Measurements from ENCODE around the gene ARL6IP6. TPM values are rescaled to one million over a fixed set of nuclear protein-coding genes. Genes with fewer than 3 reads are reported as not detected.
A peak's percentile ranks its signal among the peaks of the same experiment; 100 is the strongest.

The ARL6IP6 gene
- total RNA-seq, 2 donors from 2014 or later: 45.7 to 55.2 TPM

DNA sequence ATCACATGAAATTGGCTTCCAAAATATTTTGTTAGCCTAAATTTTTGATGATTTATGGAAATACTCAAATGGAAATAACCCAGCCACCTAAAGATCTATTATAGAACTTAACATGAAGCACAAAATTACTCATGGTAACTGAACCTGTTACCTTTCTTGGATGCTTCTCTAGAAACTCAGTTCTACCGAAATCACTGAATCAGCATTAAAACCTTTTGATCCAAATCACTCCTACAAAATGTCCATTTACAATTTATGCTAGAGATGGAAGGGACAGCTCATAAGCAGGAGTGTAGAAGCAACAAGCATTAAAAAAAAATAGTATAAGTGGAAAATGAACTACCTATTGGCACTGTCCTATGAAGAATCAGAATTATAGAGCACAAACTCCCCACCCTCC is 3.3 kb upstream of the ARL6IP6 start:
- H3K4me1 ChIP-seq (ENCODE audit: control insufficient read depth, insufficient read depth, low read length): no peaks in the 10 kb centered on the region
- H3K27ac ChIP-seq (ENCODE audit: low read depth, low read length): no peak overlapping the region
- Mint-ChIP-seq H3K4me3 (peak overlapping the region; percentile 99), H3K9me3 (no peaks in the 10 kb centered on the region), H3K27ac (peak overlapping the region; percentile 49), H3K4me1 (peaks cover 21% of the 10 kb centered on the region), H3K36me3 (ENCODE audit: low read depth) (peaks cover 42% of the 10 kb centered on the region), H3K27me3 (ENCODE audit: insufficient read depth) (no peaks in the 10 kb centered on the region)
- peaks cover 59% of the 10 kb centered on the region for H3K36me3 ChIP-seq (ENCODE audit: control insufficient read depth, insufficient read depth, low read length)
- peaks cover 16% of the 10 kb centered on the region for H3K9me3 ChIP-seq (ENCODE audit: control insufficient read depth, low read length)
- no peak for TF ChIP-seq CTCF (conservative IDR thresholded peaks at IDR 0.05)
- peak overlapping the region; percentile 93 for H3K9ac ChIP-seq (ENCODE audit: extremely low read depth, low read length, poor library complexity, severe bottlenecking)
- 65% methylated on average over 1 of the region's 1 CpG; no CpG with 5 or more reads in 1 of the 2 experiments for WGBS, 2 experiments (ENCODE audit: insufficient coverage in 1 of 2, insufficient read length in 1 of 2)
- peak overlapping the region; percentile 97 for H3K4me3 ChIP-seq (ENCODE audit: low read length)
- H3K27me3 ChIP-seq (ENCODE audit: control insufficient read depth, insufficient read depth, low read length, poor library complexity, severe bottlenecking): no peaks in the 10 kb centered on the region
- no peak for DNase-seq

- no peak overlapping the region for H3K27ac ChIP-seq (ENCODE audit: low read depth, low read length)
- H3K4me3 ChIP-seq (ENCODE audit: low read length): peak overlapping the region; percentile 97
- H3K9ac ChIP-seq (ENCODE audit: extremely low read depth, low read length, poor library complexity, severe bottlenecking): peak overlapping the region; percentile 93
- no peaks in the 10 kb centered on the region for H3K27me3 ChIP-seq (ENCODE audit: control insufficient read depth, insufficient read depth, low read length, poor library complexity, severe bottlenecking)
- Mint-ChIP-seq H3K36me3 (ENCODE audit: low read depth) (peaks cover 35% of the 10 kb centered on the region), H3K4me1 (peaks cover 29% of the 10 kb centered on the region), H3K27ac (peak overlapping the region; percentile 97), H3K4me3 (peak overlapping the region; percentile 99), H3K27me3 (ENCODE audit: insufficient read depth) (no peaks in the 10 kb centered on the region), H3K9me3 (no peaks in the 10 kb centered on the region)
- WGBS, 2 experiments (ENCODE audit: insufficient coverage in 1 of 2, insufficient read length in 1 of 2): 5 to 11% methylated on average over 3 to 8 of the region's 8 CpGs
- TF ChIP-seq CTCF (conservative IDR thresholded peaks at IDR 0.05): peak; percentile 96
- H3K9me3 ChIP-seq (ENCODE audit: control insufficient read depth, low read length): peaks cover 8% of the 10 kb centered on the region
- H3K36me3 ChIP-seq (ENCODE audit: control insufficient read depth, insufficient read depth, low read length): peaks cover 56% of the 10 kb centered on the region
- no peaks in the 10 kb centered on the region for H3K4me1 ChIP-seq (ENCODE audit: control insufficient read depth, insufficient read depth, low read length)
- peak; percentile 79 for DNase-seq
These were observed 2.5 kb upstream of the ARL6IP6 start for GRCh38 chr2:152715854-152716428.

GRCh38 chr2:152716805-152717227 is 1.6 kb upstream of the ARL6IP6 start:
- H3K27ac ChIP-seq (ENCODE audit: low read depth, low read length): peak overlapping the region; percentile 76

More at GRCh38 chr2:152716805-152717227, 1.6 kb upstream of the ARL6IP6 start:
- Mint-ChIP-seq H3K27me3 (ENCODE audit: insufficient read depth) (no peaks in the 10 kb centered on the region), H3K36me3 (ENCODE audit: low read depth) (peaks cover 31% of the 10 kb centered on the region), H3K27ac (peak overlapping the region; percentile 97), H3K4me3 (peak overlapping the region; percentile 99), H3K4me1 (peaks cover 38% of the 10 kb centered on the region), H3K9me3 (no peaks in the 10 kb centered on the region)
- peaks cover 2% of the 10 kb centered on the region for H3K9me3 ChIP-seq (ENCODE audit: control insufficient read depth, low read length)
- no peaks in the 10 kb centered on the region for H3K27me3 ChIP-seq (ENCODE audit: control insufficient read depth, insufficient read depth, low read length, poor library complexity, severe bottlenecking)
- H3K9ac ChIP-seq (ENCODE audit: extremely low read depth, low read length, poor library complexity, severe bottlenecking): peak overlapping the region; percentile 93
- no peaks in the 10 kb centered on the region for H3K4me1 ChIP-seq (ENCODE audit: control insufficient read depth, insufficient read depth, low read length)
- H3K36me3 ChIP-seq (ENCODE audit: control insufficient read depth, insufficient read depth, low read length): peaks cover 56% of the 10 kb centered on the region
- 0% methylated on average over 3 to 13 of the region's 13 CpGs for WGBS, 2 experiments (ENCODE audit: insufficient coverage in 1 of 2, insufficient read length in 1 of 2)
- no peak for DNase-seq
- no peak for TF ChIP-seq CTCF (conservative IDR thresholded peaks at IDR 0.05)
- peak overlapping the region; percentile 97 for H3K4me3 ChIP-seq (ENCODE audit: low read length)
